Heart right ventricle (tissue), 16 donors: ENCODE measurements around the gene ACOX3. TPM values are rescaled to one million over a fixed set of nuclear protein-coding genes. Genes with fewer than 3 reads are reported as not detected.
A peak's percentile ranks its signal among the peaks of the same experiment; 100 is the strongest.

Experiments used
- ATAC-seq, 8 donors: fragments of 200-7000 bp; cut with Tn5 transposase; one replicate each; pipeline ENCODE4 v1.9.1; 2020; ENCODE audit warnings: mild to moderate bottlenecking in 8 of 8, moderate library complexity in 8 of 8, moderate number of reproducible peaks in 1 of 8
- DNase-seq, 2 donors: peaks; one replicate each; pipeline ENCODE4 v3.0.0-alpha.2; 2020
- H3K27ac ChIP-seq, 10 donors: fragments of 200-600 bp; sonication (generic) in 2 of 10; one replicate each; pipeline versions ENCODE4 v1.5.0 to v1.8.0; 2020 to 2022; ENCODE audit warnings: mild to moderate bottlenecking in 3 of 10
- H3K27me3 ChIP-seq, 7 donors: fragments of 200-600 bp; one replicate each; pipeline ENCODE4 v1.8.0; 2021 to 2022; ENCODE audit warnings: mild to moderate bottlenecking in 2 of 7
- H3K36me3 ChIP-seq, 9 donors: fragments of 200-600 bp; sonication (generic) in 1 of 9; one replicate each; pipeline versions ENCODE4 v1.5.0 to v1.8.0; 2020 to 2022; ENCODE audit warnings: mild to moderate bottlenecking in 2 of 9
- H3K4me1 ChIP-seq, 9 donors: fragments of 200-600 bp; sonication (generic) in 1 of 9; one replicate each; pipeline versions ENCODE4 v1.5.0 to v1.8.0; 2020 to 2022; ENCODE audit warnings: mild to moderate bottlenecking in 4 of 9
- H3K4me3 ChIP-seq, 10 donors: fragments of 200-600 bp; sonication (generic) in 2 of 10; one replicate each; pipeline versions ENCODE4 v1.5.0 to v1.8.0; 2020 to 2022; ENCODE audit warnings: mild to moderate bottlenecking in 7 of 10, moderate library complexity in 2 of 10
- H3K9me3 ChIP-seq, 11 donors: fragments of 200-600 bp in 10 of 11; sonication (generic) in 2 of 11; one replicate each; pipeline versions ENCODE4 v1.5.0 to v1.8.0; 2013 to 2022; ENCODE audit warnings: mild to moderate bottlenecking in 2 of 11, control low read depth in 1 of 11, moderate library complexity in 1 of 11
- CTCF ChIP-seq, 9 donors: fragments of 200-600 bp; sonication (generic) in 2 of 9; IDR thresholded peaks; one replicate each; pipeline versions ENCODE4 v1.5.0 to v1.8.0; 2021 to 2022; ENCODE audit warnings: antibody characterized with exemption in 9 of 9, mild to moderate bottlenecking in 5 of 9, moderate library complexity in 1 of 9
- WGBS, 2 donors: extraction: QIAGEN DNeasy Blood & Tissue Kit; methylation state at CpG; one replicate each; pipeline ENCODE4 v1.1.7; 2013; ENCODE audit warnings: inconsistent platforms in 1 of 2; 5-methylcytosine and 5-hydroxymethylcytosine counted together
- intact Hi-C, 10 donors: fragments of 100-400 bp; cut with DNase I; formaldehyde crosslinking; loops; one replicate each; pipeline versions ENCODE4 v1.11.1 to v1.14.2; 2022
- polyA plus RNA-seq, 2 donors: library from polyadenylated mRNA; stranded (reverse); fragments of 200-250 nt; gene quantifications; one replicate each; pipeline ENCODE4 v1.2.3, GENCODE V29; 2013
- total RNA-seq, 10 donors: library from RNA; stranded (reverse); fragmentation: NEBNext Ultra II Directional in 3 of 10; extraction: Animal tissue kit (Norgen Biotek cat#: 25700) in 3 of 10; gene quantifications; one replicate each; pipeline versions ENCODE4 v1.2.1 to v1.2.4, GENCODE V29; 2021 to 2023
- donor health status: Arrhythmogenic right ventricular cardiomyopathy.
- donor health status: ischemic (EF 13 %, LVEDD 7.1; RV severe dilation, severe dysfunction).
- donor health status: healthy with polysubstance abuse.
- donor health status: DM: no; HTN: yes; CAD: no.
- donor health status: DM: no; HTN: no; CAD: no.
- donor health status: ischemic (EF 25% LVEDD 6.9; RV normal size, moderate dysfunction).
- donor health status: ischemic (EF 25% LVEDD 5.7; RV mildly dilated, moderate dysfunction).
- donor health status: healthy.
- donor health status: DM: yes; HTN: yes; CAD: no.
- donor health status: Ischemic cardiomyopathy.
- donor health status: ischemic (EF 35%, LVEDD 5.7; RV mildly dilated, moderate dysfunction).
- donor health status: nonischemic (EF 11% LVEDD 7.7; RV severe dilation, severe dysfunction).
- donor health status: DM: yes; HTN: yes; CAD: no.
- donor health status: PGD.
- donor health status: ischemic (EF 29% LVEDD 5.4; RV normal size, mild dysfunction).
- donor health status: nonischemic (EF 23%, LVEDD 6.1; RV moderate dilation, normal function).

ACOX3 gene
- total and polyA plus RNA-seq, 12 donors, result 17.9 to 28.9 (median 25.4) TPM

GRCh38 chr4:8316911-8317351, 123.6 kb downstream of the ACOX3 start:
- 82 to 85% methylated on average over 14 to 15 of the region's 15 CpGs for WGBS, 2 donors
- H3K9me3 ChIP-seq, result peaks cover 0 to 14% (median 0%) of the 10 kb centered on the region in 11 donors
- DNase-seq (no peak), ATAC-seq (peak in 1 of 8 donors; percentile 4)
- H3K4me3 ChIP-seq, result no peak overlapping the region
- no peak for TF ChIP-seq CTCF (IDR thresholded peaks at IDR 0.05)
- no peaks in the 10 kb centered on the region for H3K27me3 ChIP-seq
- H3K36me3 ChIP-seq, result no peaks in the 10 kb centered on the region
- peak overlapping the region in 3 of 10 donors; percentile 34 to 82 (median 51) for H3K27ac ChIP-seq
- intact Hi-C loops, result loop anchor here in 2 of 10 donors (5.0 kb wide), 2 partner anchors 45 to 85 kb away; no protein-coding TSS in a partner anchor
- H3K4me1 ChIP-seq, result peaks cover 5 to 48% (median 26%) of the 10 kb centered on the region in 9 donors

Other genes with a start within 250 kb of the ACOX3 start
- gene SH3TC1, start 241.4 kb downstream of the ACOX3 start, total RNA-seq, result 10 to 100 TPM in 7 of 10 donors, 1 to 10 TPM in 3; 7.4 to 22.8 (median 12.7) TPM
- gene SH3TC1, start 241.4 kb downstream of the ACOX3 start, polyA plus RNA-seq, result 1 to 10 TPM; 7.9 to 8.0 TPM
- 10 to 100 TPM; 20.2 to 82.5 (median 54.2) TPM for gene HTRA3, start 171.0 kb downstream of the ACOX3 start, total RNA-seq
- gene HTRA3, start 171.0 kb downstream of the ACOX3 start, polyA plus RNA-seq, result 10 to 100 TPM; 51.8 to 56.7 TPM
- 10 to 100 TPM in 2 of 10 donors, 1 to 10 TPM in 8; 6.0 to 10.2 (median 8.4) TPM for gene TRMT44, start 54 bp upstream of the ACOX3 start, total RNA-seq
- gene TRMT44, start 54 bp upstream of the ACOX3 start, polyA plus RNA-seq, result 1 to 10 TPM; 4.5 to 5.3 TPM
- under 1 TPM in 1 of 10 donors, not detected in 9; 0.12 TPM for gene GPR78, start 139.7 kb upstream of the ACOX3 start, total RNA-seq
- gene GPR78, start 139.7 kb upstream of the ACOX3 start, polyA plus RNA-seq, result under 1 TPM in 1 of 2 donors, not detected in 1; 0.01 TPM
- under 1 TPM in 5 of 10 donors, not detected in 5; 0.12 to 0.85 (median 0.37) TPM for gene CPZ, start 152.0 kb upstream of the ACOX3 start, total RNA-seq
- gene CPZ, start 152.0 kb upstream of the ACOX3 start, polyA plus RNA-seq, result under 1 TPM; 0.70 to 0.80 TPM